OCI-LY1 (cell line): ENCODE measurements around the gene BEX2.
A peak's percentile ranks its signal among the peaks of the same experiment; 100 is the strongest.
"Not testable (repeated sequence)": the region's sequence is repeated elsewhere in the genome, so short reads cannot be mapped to it uniquely, and the experiment has no call there.

Experiments used
- H2AFZ ChIP-seq: fragments of 200-600 bp; sonication (generic), shearing (Covaris generic); 2 replicates; pipeline ENCODE4 v1.6.0; 2014; ENCODE audit warnings: antibody characterized with exemption, mild to moderate bottlenecking, low read length
- H3F3A ChIP-seq: fragments of 200-600 bp; sonication (generic), shearing (Covaris generic); 2 replicates; pipeline ENCODE4 v1.6.0; 2014; ENCODE audit warnings: mild to moderate bottlenecking, antibody characterized with exemption, low read length, moderate library complexity; ENCODE audit not compliant: insufficient read depth
- H3K27ac ChIP-seq: fragments of 200-600 bp; sonication (generic); 2 replicates; pipeline ENCODE4 v1.5.1; 2014; ENCODE audit warnings: low read length, mixed run types, mild to moderate bottlenecking, low read depth; ENCODE audit not compliant: poor library complexity, severe bottlenecking
- H3K27me3 ChIP-seq: fragments of 200-600 bp; sonication (generic); 2 replicates; pipeline ENCODE4 v1.6.0; 2014; ENCODE audit warnings: antibody characterized with exemption, mild to moderate bottlenecking, low read length, moderate library complexity; ENCODE audit not compliant: insufficient read depth
- H3K36me3 ChIP-seq: fragments of 200-600 bp; sonication (generic); 2 replicates; pipeline ENCODE4 v1.6.1; 2014; ENCODE audit warnings: mild to moderate bottlenecking, antibody characterized with exemption, low read length, moderate library complexity, mixed read lengths; ENCODE audit not compliant: insufficient read depth
- H3K4me1 ChIP-seq: fragments of 200-600 bp; sonication (generic); 2 replicates; pipeline ENCODE4 v1.5.1; 2014; ENCODE audit warnings: mild to moderate bottlenecking, low read length, moderate library complexity; ENCODE audit not compliant: insufficient read depth, severe bottlenecking
- H3K4me2 ChIP-seq: fragments of 200-600 bp; sonication (generic), shearing (Covaris generic); 2 replicates; pipeline ENCODE4 v1.6.1; 2014; ENCODE audit warnings: low read length
- H3K4me3 ChIP-seq: fragments of 200-600 bp; sonication (generic); 2 replicates; pipeline ENCODE4 v1.5.1; 2014; ENCODE audit warnings: low read length, low read depth, mild to moderate bottlenecking, mixed read lengths; ENCODE audit not compliant: poor library complexity, severe bottlenecking
- H3K79me2 ChIP-seq: fragments of 200-600 bp; shearing (Covaris generic); 2 replicates; pipeline ENCODE4 v1.6.1; 2016; ENCODE audit warnings: mixed run types, low read length, mixed read lengths; ENCODE audit not compliant: insufficient read depth
- H3K9ac ChIP-seq: fragments of 200-600 bp; sonication (generic), shearing (Covaris generic); 2 replicates; pipeline ENCODE4 v1.6.1; 2014; ENCODE audit warnings: mild to moderate bottlenecking, low read length, mixed read lengths
- H3K9me2 ChIP-seq: fragments of 200-600 bp; sonication (generic), shearing (Covaris generic); 2 replicates; pipeline ENCODE4 v1.6.1; 2014; ENCODE audit warnings: low read depth, mild to moderate bottlenecking, low read length, mixed read lengths
- H3K9me3 ChIP-seq: fragments of 200-600 bp; shearing (Covaris generic); 2 replicates; pipeline ENCODE4 v1.6.1; 2014; ENCODE audit warnings: low read length, mixed read lengths
- H4K20me1 ChIP-seq: fragments of 200-600 bp; sonication (generic), shearing (Covaris generic); 2 replicates; pipeline ENCODE4 v1.6.0; 2016; ENCODE audit warnings: mild to moderate bottlenecking, low read length; ENCODE audit not compliant: insufficient read depth
- CTCF ChIP-seq: fragments of 200-600 bp; sonication (generic), shearing (Covaris generic); IDR thresholded peaks from 2 replicates; pipeline ENCODE4 v1.5.1; 2017; ENCODE audit warnings: mild to moderate bottlenecking, antibody characterized with exemption, low read length, moderate library complexity, mixed read lengths
- EZH2 ChIP-seq: fragments of 200-600 bp; sonication (generic), shearing (Covaris generic); IDR thresholded peaks from 2 replicates; pipeline ENCODE4 v1.8.0; 2017; ENCODE audit warnings: borderline replicate concordance, mixed run types, mild to moderate bottlenecking, antibody characterized with exemption, low read length, moderate library complexity, mixed read lengths

The BEX2 gene

GRCh38 chrX:103310555-103311398 lies at the start of gene BEX2:
TSS of gene BEX2 (minus strand) at chrX:103310990. CDS start at chrX:103309976, 1,014 bp downstream.
- Histone ChIP-seq H2AFZ (peak within 1 kb of the TSS; percentile 94), H3K36me3 (no peaks in the 10 kb centered on the region), H3K9me2 (no peaks in the 10 kb centered on the region), H3K9me3 (no peaks in the 10 kb centered on the region), H3F3A (no peaks in the 10 kb centered on the region), H3K4me2 (peak within 1 kb of the TSS; percentile 73), H3K4me3 (peak within 1 kb of the TSS; percentile 82), H3K4me1 (no peaks in the 10 kb centered on the region), H3K79me2 (no peaks in the 10 kb centered on the region), H3K27me3 (no peaks in the 10 kb centered on the region), H3K27ac (no peak within 1 kb of the TSS), H4K20me1 (no peaks in the 10 kb centered on the region), H3K9ac (peak within 1 kb of the TSS; percentile 70)
- TF ChIP-seq EZH2 (no peak), CTCF (no peak)

- Histone ChIP-seq H3K4me1 (no peaks in the 10 kb centered on the region), H3K4me3 (no peak overlapping the region), H2AFZ (no peak overlapping the region), H3K4me2 (no peak overlapping the region), H3K9ac (no peak overlapping the region), H4K20me1 (no peaks in the 10 kb centered on the region), H3K9me3 (no peaks in the 10 kb centered on the region), H3K27me3 (no peaks in the 10 kb centered on the region), H3K27ac (no peak overlapping the region), H3K36me3 (no peaks in the 10 kb centered on the region), H3K9me2 (no peaks in the 10 kb centered on the region), H3F3A (no peaks in the 10 kb centered on the region), H3K79me2 (no peaks in the 10 kb centered on the region)
- TF ChIP-seq EZH2 (no peak), CTCF (no peak)
These were observed 49.3 kb upstream of the BEX2 start for GRCh38 chrX:103360092-103360491.

GRCh38 chrX:103359605-103360004 lies 48.8 kb upstream of the BEX2 start:
- not testable (repeated sequence) for H3K36me3 ChIP-seq, H3K79me2 ChIP-seq, H2AFZ ChIP-seq, H3K27me3 ChIP-seq, H3K4me2 ChIP-seq, H3K4me1 ChIP-seq, H3K27ac ChIP-seq, H4K20me1 ChIP-seq, H3K9ac ChIP-seq, H3F3A ChIP-seq, H3K9me2 ChIP-seq, H3K4me3 ChIP-seq, H3K9me3 ChIP-seq

- H3F3A ChIP-seq, result no peaks in the 10 kb centered on the region
- no peak overlapping the region for H3K27ac ChIP-seq
- H3K36me3 ChIP-seq, result no peaks in the 10 kb centered on the region
- H3K9me2 ChIP-seq, result no peaks in the 10 kb centered on the region
- no peaks in the 10 kb centered on the region for H3K79me2 ChIP-seq
- no peaks in the 10 kb centered on the region for H3K9me3 ChIP-seq
- no peak overlapping the region for H2AFZ ChIP-seq
- TF ChIP-seq EZH2 (no peak), CTCF (no peak)
- no peaks in the 10 kb centered on the region for H3K4me1 ChIP-seq
- H3K9ac ChIP-seq, result no peak overlapping the region
- H3K4me3 ChIP-seq, result no peak overlapping the region
- H3K27me3 ChIP-seq, result no peaks in the 10 kb centered on the region
- H3K4me2 ChIP-seq, result no peak overlapping the region
- H4K20me1 ChIP-seq, result no peaks in the 10 kb centered on the region
These were observed 47.1 kb upstream of the BEX2 start for GRCh38 chrX:103357871-103358270.
